ENCODE results near the gene JPH3. TPM values are rescaled to one million over a fixed set of nuclear protein-coding genes. Genes with fewer than 3 reads are reported as not detected.

The JPH3 gene
- total RNA-seq, 2 donors from 2014 or later: 37.0 to 39.1 TPM

DNA sequence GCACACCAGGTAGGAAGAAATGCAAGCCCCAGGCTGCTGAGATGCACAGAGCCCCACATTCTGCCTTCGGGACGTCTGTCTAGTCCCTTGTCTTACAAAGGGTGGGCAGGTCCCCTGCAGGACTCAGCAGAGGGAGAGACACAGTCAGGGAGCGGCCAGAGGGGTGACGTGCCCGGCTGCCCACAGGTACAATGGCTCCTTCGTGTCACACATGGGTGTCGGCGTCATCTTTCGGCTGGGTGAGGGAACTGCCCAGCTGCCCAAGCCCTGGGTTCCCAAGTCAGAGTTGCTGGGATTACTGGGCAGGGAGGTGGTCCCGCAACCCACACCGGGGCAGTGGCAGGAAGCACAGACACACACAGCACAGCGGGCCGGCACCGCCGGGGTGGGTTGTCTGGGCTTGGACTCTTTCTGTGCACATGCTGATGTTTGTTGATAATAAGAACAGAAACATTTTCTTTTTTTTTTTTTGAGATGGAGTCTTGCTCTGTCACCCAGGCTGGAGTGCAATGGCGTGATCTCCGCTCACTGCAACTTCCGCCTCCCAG is 80.6 kb downstream of the JPH3 start:
- Histone ChIP-seq H3K9me3 (ENCODE audit: control insufficient read depth, low read length) (no peaks in the 10 kb centered on the region), H3K27me3 (ENCODE audit: control insufficient read depth, insufficient read depth, low read length, poor library complexity, severe bottlenecking) (no peaks in the 10 kb centered on the region), H3K36me3 (ENCODE audit: control insufficient read depth, insufficient read depth, low read length) (no peaks in the 10 kb centered on the region), H3K27ac (ENCODE audit: low read depth, low read length) (no peak overlapping the region), H3K4me3 (ENCODE audit: low read length) (no peak overlapping the region), H3K9ac (ENCODE audit: extremely low read depth, low read length, poor library complexity, severe bottlenecking) (no peak overlapping the region), H3K4me1 (ENCODE audit: control insufficient read depth, insufficient read depth, low read length) (no peaks in the 10 kb centered on the region)
- Mint-ChIP-seq H3K27ac (no peak overlapping the region), H3K36me3 (ENCODE audit: low read depth) (peaks cover 2% of the 10 kb centered on the region), H3K27me3 (ENCODE audit: insufficient read depth) (no peaks in the 10 kb centered on the region), H3K4me3 (no peak overlapping the region), H3K4me1 (no peaks in the 10 kb centered on the region), H3K9me3 (no peaks in the 10 kb centered on the region)
- TF ChIP-seq, protein P1, sequence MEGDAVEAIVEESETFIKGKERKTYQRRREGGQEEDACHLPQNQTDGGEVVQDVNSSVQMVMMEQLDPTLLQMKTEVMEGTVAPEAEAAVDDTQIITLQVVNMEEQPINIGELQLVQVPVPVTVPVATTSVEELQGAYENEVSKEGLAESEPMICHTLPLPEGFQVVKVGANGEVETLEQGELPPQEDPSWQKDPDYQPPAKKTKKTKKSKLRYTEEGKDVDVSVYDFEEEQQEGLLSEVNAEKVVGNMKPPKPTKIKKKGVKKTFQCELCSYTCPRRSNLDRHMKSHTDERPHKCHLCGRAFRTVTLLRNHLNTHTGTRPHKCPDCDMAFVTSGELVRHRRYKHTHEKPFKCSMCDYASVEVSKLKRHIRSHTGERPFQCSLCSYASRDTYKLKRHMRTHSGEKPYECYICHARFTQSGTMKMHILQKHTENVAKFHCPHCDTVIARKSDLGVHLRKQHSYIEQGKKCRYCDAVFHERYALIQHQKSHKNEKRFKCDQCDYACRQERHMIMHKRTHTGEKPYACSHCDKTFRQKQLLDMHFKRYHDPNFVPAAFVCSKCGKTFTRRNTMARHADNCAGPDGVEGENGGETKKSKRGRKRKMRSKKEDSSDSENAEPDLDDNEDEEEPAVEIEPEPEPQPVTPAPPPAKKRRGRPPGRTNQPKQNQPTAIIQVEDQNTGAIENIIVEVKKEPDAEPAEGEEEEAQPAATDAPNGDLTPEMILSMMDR (conservative IDR thresholded peaks at IDR 0.05): no peak
- DNase-seq: no peak
- 93 to 96% methylated on average over 12 to 18 of the region's 18 CpGs for WGBS, 2 experiments (ENCODE audit: insufficient coverage in 1 of 2, insufficient read length in 1 of 2)

DNA sequence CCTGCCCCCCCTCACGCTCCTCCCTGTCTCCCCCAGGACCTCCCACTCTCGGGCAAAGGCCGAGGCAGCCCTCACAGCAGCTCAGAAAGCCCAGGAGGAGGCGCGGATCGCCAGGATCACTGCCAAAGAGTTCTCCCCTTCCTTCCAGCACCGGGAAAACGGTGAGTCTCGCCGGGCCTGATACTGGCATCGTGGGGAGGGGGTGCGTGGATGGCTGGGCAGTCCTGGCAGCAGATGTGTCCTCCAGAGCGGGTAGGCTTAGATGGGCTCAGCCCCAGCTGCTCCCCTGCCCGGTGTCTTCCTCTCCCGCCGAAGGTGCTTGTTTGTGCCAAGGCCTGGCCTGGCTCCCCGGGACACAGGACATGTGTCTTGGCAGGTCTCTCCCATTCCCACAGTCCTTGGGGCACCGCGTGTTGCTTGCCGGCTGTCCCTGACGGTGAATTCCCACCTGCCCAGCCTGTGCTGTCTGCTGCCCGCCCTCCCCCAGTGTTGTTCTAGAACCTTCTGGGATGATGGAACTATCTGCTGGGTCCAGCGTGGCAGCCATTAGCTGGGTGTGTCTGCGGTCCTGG is 81.9 kb downstream of the JPH3 start:
- TF ChIP-seq, protein P1 (conservative IDR thresholded peaks at IDR 0.05): no peak
- 93 to 95% methylated on average over 18 to 24 of the region's 24 CpGs for WGBS, 2 experiments (ENCODE audit: insufficient coverage in 1 of 2, insufficient read length in 1 of 2)
- H3K4me3 Mint-ChIP-seq: no peak overlapping the region

DNA sequence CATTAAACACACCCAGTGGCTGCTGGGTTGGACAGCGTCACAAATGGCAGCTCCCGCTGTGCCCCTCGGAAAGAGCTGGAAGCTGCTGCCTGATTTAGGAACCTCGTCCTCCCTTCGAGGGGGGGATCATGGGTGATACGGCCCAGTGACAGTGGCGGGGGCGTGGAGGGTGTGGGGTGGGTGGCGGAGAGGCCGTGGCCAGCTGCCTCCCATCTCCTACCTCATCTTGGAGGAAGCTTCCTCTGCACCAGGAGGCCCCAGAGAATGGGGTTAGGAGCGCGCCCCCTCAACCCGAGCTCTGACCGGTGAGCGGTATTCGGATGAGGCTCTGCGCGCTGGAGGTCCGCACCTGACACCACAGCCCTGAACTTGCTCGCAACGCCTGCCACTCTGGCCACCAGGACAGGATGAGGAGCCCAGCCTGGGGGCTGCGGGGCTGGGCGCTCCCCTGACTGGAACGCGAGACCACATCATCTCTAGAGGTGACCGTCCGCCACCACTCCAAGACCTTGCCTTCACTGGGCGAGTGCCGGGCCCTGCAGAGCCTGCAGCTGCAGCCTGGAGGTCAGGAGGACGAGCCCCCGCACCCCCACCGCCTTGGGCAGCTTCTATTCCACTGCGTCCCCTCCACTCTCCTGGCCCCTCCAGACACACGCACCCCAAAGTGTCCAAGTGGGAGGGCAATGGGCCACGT is 82.5 kb downstream of the JPH3 start:
- Histone ChIP-seq H3K27me3 (ENCODE audit: control insufficient read depth, insufficient read depth, low read length, poor library complexity, severe bottlenecking) (no peaks in the 10 kb centered on the region), H3K4me3 (ENCODE audit: low read length) (no peak overlapping the region), H3K9ac (ENCODE audit: extremely low read depth, low read length, poor library complexity, severe bottlenecking) (no peak overlapping the region), H3K36me3 (ENCODE audit: control insufficient read depth, insufficient read depth, low read length) (no peaks in the 10 kb centered on the region), H3K4me1 (ENCODE audit: control insufficient read depth, insufficient read depth, low read length) (no peaks in the 10 kb centered on the region), H3K9me3 (ENCODE audit: control insufficient read depth, low read length) (no peaks in the 10 kb centered on the region), H3K27ac (ENCODE audit: low read depth, low read length) (no peak overlapping the region)
- Mint-ChIP-seq H3K4me3 (no peak overlapping the region), H3K27ac (no peak overlapping the region), H3K9me3 (no peaks in the 10 kb centered on the region), H3K36me3 (ENCODE audit: low read depth) (peaks cover 2% of the 10 kb centered on the region), H3K4me1 (no peaks in the 10 kb centered on the region), H3K27me3 (ENCODE audit: insufficient read depth) (no peaks in the 10 kb centered on the region)
- TF ChIP-seq, protein P1 (conservative IDR thresholded peaks at IDR 0.05): no peak
- no peak for DNase-seq
- WGBS, 2 experiments (ENCODE audit: insufficient coverage in 1 of 2, insufficient read length in 1 of 2): 91 to 94% methylated on average over 19 to 32 of the region's 35 CpGs

More for the DNA sequence above, 81.9 kb downstream of the JPH3 start:
- Histone ChIP-seq H3K27ac (ENCODE audit: low read depth, low read length) (no peak overlapping the region), H3K9ac (ENCODE audit: extremely low read depth, low read length, poor library complexity, severe bottlenecking) (no peak overlapping the region), H3K9me3 (ENCODE audit: control insufficient read depth, low read length) (no peaks in the 10 kb centered on the region), H3K27me3 (ENCODE audit: control insufficient read depth, insufficient read depth, low read length, poor library complexity, severe bottlenecking) (no peaks in the 10 kb centered on the region), H3K4me1 (ENCODE audit: control insufficient read depth, insufficient read depth, low read length) (no peaks in the 10 kb centered on the region), H3K4me3 (ENCODE audit: low read length) (no peak overlapping the region), H3K36me3 (ENCODE audit: control insufficient read depth, insufficient read depth, low read length) (no peaks in the 10 kb centered on the region)
- H3K36me3 Mint-ChIP-seq (ENCODE audit: low read depth): peaks cover 2% of the 10 kb centered on the region
- no peaks in the 10 kb centered on the region for H3K27me3 Mint-ChIP-seq (ENCODE audit: insufficient read depth)
- no peaks in the 10 kb centered on the region for H3K4me1 Mint-ChIP-seq
- no peaks in the 10 kb centered on the region for H3K9me3 Mint-ChIP-seq
- DNase-seq: no peak
- H3K27ac Mint-ChIP-seq: no peak overlapping the region

Measured in endodermal cell (in vitro differentiated cells).